Osteocyte (in vitro differentiated cells): Measurements from ENCODE around the gene TEC. TPM values are rescaled to one million over a fixed set of nuclear protein-coding genes. Genes with fewer than 3 reads are reported as not detected.
"Not testable (repeated sequence)": the region's sequence is repeated elsewhere in the genome, so short reads cannot be mapped to it uniquely, and the experiment has no call there.

Experiments used
- DNase-seq: peaks from one replicate; pipeline ENCODE4 v3.0.0; 2021; ENCODE audit warnings: mixed read lengths; ENCODE audit not compliant: unreplicated experiment; ENCODE audit errors: extremely low spot score
- H3K27ac Mint-ChIP-seq: one replicate; pipeline ENCODE4 v1.8.0; 2021; ENCODE audit warnings: mild to moderate bottlenecking, mixed read lengths; ENCODE audit not compliant: unreplicated experiment
- H3K27me3 Mint-ChIP-seq: one replicate; pipeline ENCODE4 v1.8.0; 2021; ENCODE audit warnings: mixed read lengths; ENCODE audit not compliant: unreplicated experiment
- H3K36me3 Mint-ChIP-seq: one replicate; pipeline ENCODE4 v1.8.0; 2021; ENCODE audit warnings: mixed read lengths; ENCODE audit not compliant: unreplicated experiment
- H3K4me1 Mint-ChIP-seq: one replicate; pipeline ENCODE4 v1.8.0; 2021; ENCODE audit warnings: mixed read lengths; ENCODE audit not compliant: unreplicated experiment
- H3K4me3 Mint-ChIP-seq: one replicate; pipeline ENCODE4 v1.8.0; 2021; ENCODE audit warnings: mild to moderate bottlenecking, moderate library complexity, mixed read lengths; ENCODE audit not compliant: unreplicated experiment
- H3K9me3 Mint-ChIP-seq: one replicate; pipeline ENCODE4 v1.8.0; 2021; ENCODE audit warnings: mixed read lengths; ENCODE audit not compliant: unreplicated experiment
- CTCF ChIP-seq: fragments of 200-600 bp; sonication (generic); IDR thresholded peaks from 2 replicates; pipeline ENCODE4 v1.5.0; 2021; ENCODE audit warnings: antibody characterized with exemption, mild to moderate bottlenecking, moderate library complexity
- total RNA-seq: library from RNA; stranded (reverse); gene quantifications from 2 replicates; pipeline ENCODE4 v1.2.1, GENCODE V29; 2021

Gene TEC
- total RNA-seq, 1 donor from 2014 or later, result not detected

GRCh38 chr4:48224606-48225005 is 45.0 kb downstream of the TEC start:
- Mint-ChIP-seq H3K36me3 (no peaks in the 10 kb centered on the region), H3K4me3 (no peak overlapping the region)

GRCh38 chr4:48223633-48224295 is 45.9 kb downstream of the TEC start:
- Mint-ChIP-seq H3K36me3 (no peaks in the 10 kb centered on the region), H3K4me3 (no peak overlapping the region)

More at GRCh38 chr4:48224606-48225005, 45.0 kb downstream of the TEC start:
- Mint-ChIP-seq H3K9me3 (no peaks in the 10 kb centered on the region), H3K27ac (no peak overlapping the region), H3K4me1 (no peaks in the 10 kb centered on the region), H3K27me3 (peaks cover 54% of the 10 kb centered on the region)
- no peak for DNase-seq
- TF ChIP-seq CTCF, result no peak

GRCh38 chr4:48222491-48222890 is 47.1 kb downstream of the TEC start:
- no peak for DNase-seq
- H3K4me3 Mint-ChIP-seq, result no peak overlapping the region
- H3K36me3 Mint-ChIP-seq, result no peaks in the 10 kb centered on the region
- H3K4me1 Mint-ChIP-seq, result no peaks in the 10 kb centered on the region
- TF ChIP-seq CTCF, result no peak
- H3K9me3 Mint-ChIP-seq, result no peaks in the 10 kb centered on the region
- no peak overlapping the region for H3K27ac Mint-ChIP-seq
- H3K27me3 Mint-ChIP-seq, result peaks cover 53% of the 10 kb centered on the region

More at GRCh38 chr4:48223633-48224295, 45.9 kb downstream of the TEC start:
- Mint-ChIP-seq H3K27me3 (peaks cover 49% of the 10 kb centered on the region), H3K27ac (no peak overlapping the region), H3K9me3 (no peaks in the 10 kb centered on the region), H3K4me1 (no peaks in the 10 kb centered on the region)
- no peak for DNase-seq
- TF ChIP-seq CTCF, result no peak

GRCh38 chr4:48219430-48219829 is 50.2 kb downstream of the TEC start:
- not testable (repeated sequence) for H3K36me3 Mint-ChIP-seq, H3K4me1 Mint-ChIP-seq, DNase-seq, H3K9me3 Mint-ChIP-seq, H3K27ac Mint-ChIP-seq, H3K4me3 Mint-ChIP-seq
- H3K27me3 Mint-ChIP-seq, result peaks cover 40% of the 10 kb centered on the region

GRCh38 chr4:48216563-48216962 is 53.1 kb downstream of the TEC start:
- peaks cover 44% of the 10 kb centered on the region for H3K27me3 Mint-ChIP-seq
- H3K9me3 Mint-ChIP-seq, result no peaks in the 10 kb centered on the region
- TF ChIP-seq CTCF, result no peak
- H3K27ac Mint-ChIP-seq, result no peak overlapping the region
- no peak overlapping the region for H3K4me3 Mint-ChIP-seq
- H3K36me3 Mint-ChIP-seq, result no peaks in the 10 kb centered on the region
- no peak for DNase-seq
- no peaks in the 10 kb centered on the region for H3K4me1 Mint-ChIP-seq
